ENCODE results near the gene UNK.

UNK gene

DNA sequence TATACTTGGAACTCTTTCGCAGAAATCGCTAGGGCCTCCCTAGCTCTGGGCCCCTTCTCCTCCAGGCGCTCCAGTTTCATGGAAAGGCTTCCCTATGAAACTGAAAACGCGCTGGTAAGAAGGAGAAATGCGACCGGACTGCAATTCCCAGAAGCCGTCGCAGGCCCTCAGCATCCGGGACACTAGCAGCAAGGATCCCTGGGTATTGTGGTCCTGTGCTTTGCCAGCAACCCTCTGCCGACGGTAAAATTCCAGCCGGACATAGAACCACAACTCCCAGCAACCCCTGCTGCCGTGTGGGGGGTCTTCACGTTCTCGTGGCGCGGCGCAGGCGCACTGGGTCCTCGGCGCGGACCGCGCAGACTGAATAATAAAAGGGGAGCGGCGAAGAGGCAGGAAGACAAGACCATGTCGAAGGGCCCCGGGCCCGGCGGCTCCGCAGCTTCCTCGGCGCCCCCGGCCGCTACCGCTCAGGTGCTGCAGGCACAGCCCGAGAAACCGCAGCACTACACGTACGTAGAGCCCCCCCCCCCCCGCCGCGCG is at the start of gene UNK:
TSS of gene UNK (plus strand) at position 334 of the 543 bp plus-strand sequence. CDS start at position 409, 75 bp downstream.
- DNase-seq: peak; percentile 98

DNA sequence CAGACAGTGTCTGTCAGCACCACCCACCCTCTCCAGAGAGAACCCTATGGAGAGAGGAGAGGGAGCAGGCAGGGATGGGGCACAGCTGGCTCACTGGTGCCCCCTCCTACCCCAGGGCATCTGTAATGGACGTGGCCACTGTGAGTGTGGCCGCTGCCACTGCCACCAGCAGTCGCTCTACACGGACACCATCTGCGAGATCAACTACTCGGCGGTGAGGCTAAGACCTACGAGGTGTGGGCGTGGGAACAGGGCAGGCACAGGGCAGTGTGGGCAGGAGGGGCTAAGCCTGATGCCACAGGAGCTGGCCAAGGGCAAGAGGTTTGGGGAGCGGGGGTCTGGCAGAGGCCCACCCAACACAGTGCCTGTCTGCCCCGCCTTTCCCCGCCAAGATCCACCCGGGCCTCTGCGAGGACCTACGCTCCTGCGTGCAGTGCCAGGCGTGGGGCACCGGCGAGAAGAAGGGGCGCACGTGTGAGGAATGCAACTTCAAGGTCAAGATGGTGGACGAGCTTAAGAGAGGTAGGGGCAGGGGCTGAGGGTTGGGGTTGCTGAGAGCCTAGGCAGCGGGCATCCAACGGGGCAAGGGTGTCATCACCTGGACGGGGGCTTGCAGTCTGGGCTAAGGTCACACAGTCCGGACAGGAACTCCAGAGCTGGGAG is 48.3 kb upstream of the UNK start:
- no peak for DNase-seq

GRCh38 chr17:75737133-75737962 is 47.3 kb upstream of the UNK start:
- no peak for DNase-seq

GRCh38 chr17:75738218-75738802 is 46.3 kb upstream of the UNK start:
- DNase-seq: no peak

- DNase-seq: no peak
Measured at GRCh38 chr17:75739174-75739573, 45.4 kb upstream of the UNK start.

DNA sequence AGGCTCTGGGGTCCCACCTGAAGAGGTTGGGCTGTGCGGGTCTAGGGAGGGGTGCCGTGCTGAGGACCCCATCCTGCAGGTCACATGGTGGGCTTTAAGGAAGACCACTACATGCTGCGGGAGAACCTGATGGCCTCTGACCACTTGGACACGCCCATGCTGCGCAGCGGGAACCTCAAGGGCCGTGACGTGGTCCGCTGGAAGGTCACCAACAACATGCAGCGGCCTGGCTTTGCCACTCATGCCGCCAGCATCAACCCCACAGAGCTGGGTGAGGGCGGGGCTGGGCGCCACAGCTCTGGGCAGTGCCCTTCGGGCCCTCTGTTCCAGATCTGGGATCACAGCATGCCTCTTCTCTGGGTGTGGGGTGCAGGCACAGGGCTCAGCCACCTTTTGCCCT is 44.8 kb upstream of the UNK start:
- DNase-seq: no peak

DNA sequence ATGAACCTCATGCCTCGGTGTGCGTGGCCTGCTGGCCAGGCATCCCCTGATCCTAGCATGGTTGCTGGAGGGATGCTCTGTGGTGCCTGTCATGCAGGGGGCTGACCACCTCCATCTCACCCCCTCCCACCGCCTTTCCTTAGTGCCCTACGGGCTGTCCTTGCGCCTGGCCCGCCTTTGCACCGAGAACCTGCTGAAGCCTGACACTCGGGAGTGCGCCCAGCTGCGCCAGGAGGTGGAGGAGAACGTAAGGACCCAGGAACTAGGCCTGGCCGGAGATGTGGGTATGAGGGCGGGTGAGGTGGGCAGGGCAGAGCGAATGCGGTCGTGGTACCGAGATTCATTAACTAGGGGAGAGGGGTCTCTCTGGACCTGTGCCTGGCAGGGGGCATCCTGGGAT is 44.4 kb upstream of the UNK start:
- no peak for DNase-seq

DNA sequence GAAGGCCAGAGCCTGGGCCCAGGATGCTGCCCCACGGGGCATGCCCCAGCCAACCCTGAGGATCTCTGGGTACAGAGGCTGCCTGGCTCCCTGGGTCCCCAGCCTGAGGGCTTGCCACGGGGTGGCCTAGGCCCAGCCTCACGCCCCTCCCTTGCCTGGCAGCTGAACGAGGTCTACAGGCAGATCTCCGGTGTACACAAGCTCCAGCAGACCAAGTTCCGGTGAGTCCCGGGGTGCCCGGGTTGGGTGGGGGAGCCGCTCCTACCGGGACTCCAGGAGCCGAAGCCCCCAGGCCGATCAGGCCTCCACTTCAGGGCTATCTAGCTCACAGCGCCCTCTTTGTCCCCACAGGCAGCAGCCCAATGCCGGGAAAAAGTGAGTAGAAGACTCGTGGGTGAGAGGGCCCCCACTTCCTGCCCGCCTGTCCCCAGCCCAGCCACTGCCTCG is 44.0 kb upstream of the UNK start:
- no peak for DNase-seq

DNA sequence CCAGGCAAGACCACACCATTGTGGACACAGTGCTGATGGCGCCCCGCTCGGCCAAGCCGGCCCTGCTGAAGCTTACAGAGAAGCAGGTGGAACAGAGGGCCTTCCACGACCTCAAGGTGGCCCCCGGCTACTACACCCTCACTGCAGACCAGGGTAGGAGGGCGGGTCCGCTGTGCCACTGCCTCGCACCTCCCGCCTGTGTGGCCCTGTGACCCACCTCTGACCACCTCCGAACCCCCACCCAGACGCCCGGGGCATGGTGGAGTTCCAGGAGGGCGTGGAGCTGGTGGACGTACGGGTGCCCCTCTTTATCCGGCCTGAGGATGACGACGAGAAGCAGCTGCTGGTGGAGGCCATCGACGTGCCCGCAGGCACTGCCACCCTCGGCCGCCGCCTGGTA is 42.3 kb upstream of the UNK start:
- no peak for DNase-seq

DNA sequence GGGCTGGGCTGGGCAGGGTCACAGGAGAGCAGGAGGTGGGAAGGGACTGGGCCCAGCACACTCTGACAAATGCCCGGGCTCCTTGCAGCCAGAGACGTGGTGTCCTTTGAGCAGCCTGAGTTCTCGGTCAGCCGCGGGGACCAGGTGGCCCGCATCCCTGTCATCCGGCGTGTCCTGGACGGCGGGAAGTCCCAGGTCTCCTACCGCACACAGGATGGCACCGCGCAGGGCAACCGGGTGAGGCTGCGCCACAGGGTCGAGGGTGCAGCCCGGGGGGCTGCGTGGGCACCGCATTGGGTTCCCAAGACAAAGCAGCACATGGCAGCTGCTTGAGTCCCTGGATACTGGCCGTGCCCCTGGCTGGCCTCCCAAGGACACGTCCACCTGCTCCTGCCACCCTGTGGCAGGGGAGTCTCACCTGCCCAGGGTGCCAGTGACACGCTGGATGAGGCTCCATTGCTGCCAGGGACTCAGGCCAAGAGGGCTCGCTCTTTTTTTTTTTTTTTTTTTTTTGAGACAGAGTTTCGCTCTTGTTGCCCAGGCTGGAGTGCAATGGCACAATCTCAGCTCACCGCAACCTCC is 40.9 kb upstream of the UNK start:
- DNase-seq: no peak

GRCh38 chr17:75748706-75749105 is 35.9 kb upstream of the UNK start:
- DNase-seq: no peak

DNA sequence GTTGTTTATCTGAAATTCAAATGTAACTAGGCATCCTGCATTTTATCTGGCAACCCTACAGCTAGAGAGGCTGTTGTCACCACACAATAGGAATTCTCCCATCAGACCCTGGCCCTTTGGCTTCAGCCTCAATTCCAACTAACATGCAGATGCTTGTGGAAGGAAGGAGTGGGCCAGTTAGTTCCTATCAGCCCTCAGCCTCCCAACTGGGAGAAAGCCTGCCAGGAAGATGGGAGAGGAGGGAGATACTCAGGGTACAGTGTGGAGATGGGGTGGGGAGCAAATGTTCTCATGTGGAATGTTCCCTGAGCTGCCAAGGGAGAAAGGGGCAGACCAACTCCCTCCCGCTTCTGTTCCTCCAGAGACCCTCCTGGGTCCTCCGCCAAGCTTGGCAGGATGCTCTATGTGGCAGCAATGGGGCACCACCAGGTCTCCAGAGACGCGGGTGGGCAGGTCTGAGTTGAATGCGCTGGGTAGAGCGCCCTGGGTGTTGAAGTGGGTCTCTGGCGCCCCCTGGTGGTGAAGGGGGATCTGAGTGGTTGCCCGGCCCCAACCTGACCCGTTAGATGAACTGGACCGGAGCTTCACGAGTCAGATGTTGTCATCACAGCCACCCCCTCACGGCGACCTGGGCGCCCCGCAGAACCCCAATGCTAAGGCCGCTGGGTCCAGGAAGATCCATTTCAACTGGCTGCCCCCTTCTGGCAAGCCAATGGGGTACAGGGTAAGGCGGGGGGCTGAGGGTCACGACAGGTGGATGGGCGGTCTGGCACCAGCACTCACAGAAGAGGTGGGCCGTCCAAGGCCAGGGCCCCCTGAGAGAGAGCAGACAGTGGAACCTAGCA is 34.8 kb upstream of the UNK start:
- peak; percentile 87 for DNase-seq

- no peak for DNase-seq
Measured at GRCh38 chr17:75750661-75751423, 33.8 kb upstream of the UNK start.

DNA sequence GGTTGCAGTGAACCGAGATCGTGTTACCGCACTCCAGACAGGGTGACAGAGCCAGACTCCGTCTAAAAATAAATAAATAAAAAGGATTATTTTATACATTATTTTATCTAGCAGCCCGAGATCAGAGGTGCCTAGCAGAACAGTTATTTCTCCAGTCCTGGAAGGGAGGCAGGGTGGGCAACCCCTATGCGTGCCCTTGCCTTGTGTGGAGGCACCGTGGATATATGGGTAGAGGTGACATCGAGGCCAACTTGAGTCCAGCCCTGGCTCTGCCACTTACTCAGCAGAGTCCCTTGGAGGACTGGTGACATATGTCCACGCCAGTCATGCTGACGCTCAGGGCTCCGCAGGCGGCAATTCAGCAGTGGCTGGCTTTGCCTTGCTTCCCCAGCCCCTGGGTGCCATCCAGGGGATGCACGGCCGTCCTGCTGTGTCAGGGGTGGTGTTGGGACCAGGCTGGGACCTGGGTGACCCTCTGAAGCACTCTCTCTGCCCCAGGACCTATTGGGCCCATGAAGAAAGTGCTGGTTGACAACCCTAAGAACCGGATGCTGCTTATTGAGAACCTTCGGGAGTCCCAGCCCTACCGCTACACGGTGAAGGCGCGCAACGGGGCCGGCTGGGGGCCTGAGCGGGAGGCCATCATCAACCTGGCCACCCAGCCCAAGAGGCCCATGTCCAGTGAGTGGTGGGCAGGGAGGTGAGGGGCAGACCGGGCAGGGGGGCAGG is 32.8 kb upstream of the UNK start:
- no peak for DNase-seq

GRCh38 chr17:75752405-75752709 is 32.2 kb upstream of the UNK start:
- no peak for DNase-seq

GRCh38 chr17:75752802-75753513 is 31.6 kb upstream of the UNK start:
- DNase-seq: no peak

- DNase-seq: peak; percentile 76
Measured at GRCh38 chr17:75753514-75754377, 30.9 kb upstream of the UNK start.

- no peak for DNase-seq
Measured at GRCh38 chr17:75754378-75755204, 30.0 kb upstream of the UNK start.

All from CD4-positive, alpha-beta T cell treated with Interleukin-10 for 1 hour (primary cell).